ENCODE results near the gene LRRC32.

Gene LRRC32

GRCh38 chr11:76608228-76608627 is 62.3 kb downstream of the LRRC32 start:
- DNase-seq, result peak; percentile 25

Data from activated CD8-positive, alpha-beta memory T cell treated with anti-CD3 and anti-CD28 coated beads, Interleukin-2, amount 50 U/mL, for 48 hours (primary cell).